ENCODE data around the gene APOL1.

The APOL1 gene

DNA sequence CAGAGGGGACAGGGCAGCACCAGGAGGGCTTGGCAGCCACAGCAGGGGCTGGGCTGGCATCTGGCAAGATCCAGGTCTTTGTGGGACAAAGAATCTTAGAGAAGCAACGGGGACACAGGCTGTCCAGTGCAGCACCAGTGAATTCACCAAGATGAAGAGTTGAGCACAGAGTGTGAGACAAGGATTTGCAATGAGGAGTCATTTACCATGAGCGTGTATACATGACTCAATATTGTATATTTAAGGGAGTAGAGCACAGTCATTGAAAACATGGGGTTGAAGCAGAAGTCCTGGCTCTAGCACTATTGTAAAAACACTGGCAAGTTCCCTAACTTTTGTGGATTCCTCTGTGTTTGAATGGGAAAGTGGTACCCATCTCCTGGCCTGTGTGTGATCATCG is 3.5 kb downstream of the APOL1 start:
- Histone ChIP-seq H2AFZ (ENCODE audit: low read length) (no peak overlapping the region), H4K20me1 (ENCODE audit: insufficient read depth, low read length, poor library complexity, severe bottlenecking) (no peaks in the 10 kb centered on the region), H3K36me3 (ENCODE audit: insufficient read depth, low read length) (no peaks in the 10 kb centered on the region), H3K27me3 (ENCODE audit: insufficient read depth, low read length, poor library complexity, severe bottlenecking) (no peaks in the 10 kb centered on the region), H3K4me1 (ENCODE audit: insufficient read depth, low read length, poor library complexity, severe bottlenecking) (peaks cover 23% of the 10 kb centered on the region), H3K79me2 (ENCODE audit: insufficient read depth, low read length) (no peaks in the 10 kb centered on the region), H3K9me2 (replicated peaks; ENCODE audit: low read depth, low read length) (no peaks in the 10 kb centered on the region), H3K9me3 (ENCODE audit: insufficient read depth, low read depth, low read length) (no peaks in the 10 kb centered on the region), H3K9ac (ENCODE audit: low read depth, low read length, poor library complexity, severe bottlenecking) (no peak overlapping the region), H3K4me3 (ENCODE audit: low read length, poor library complexity, severe bottlenecking) (no peak overlapping the region), H3F3A (ENCODE audit: low read depth) (no peaks in the 10 kb centered on the region), H3K4me2 (ENCODE audit: low read depth, low read length, poor library complexity, severe bottlenecking) (no peak overlapping the region)
- TF ChIP-seq, protein P1, sequence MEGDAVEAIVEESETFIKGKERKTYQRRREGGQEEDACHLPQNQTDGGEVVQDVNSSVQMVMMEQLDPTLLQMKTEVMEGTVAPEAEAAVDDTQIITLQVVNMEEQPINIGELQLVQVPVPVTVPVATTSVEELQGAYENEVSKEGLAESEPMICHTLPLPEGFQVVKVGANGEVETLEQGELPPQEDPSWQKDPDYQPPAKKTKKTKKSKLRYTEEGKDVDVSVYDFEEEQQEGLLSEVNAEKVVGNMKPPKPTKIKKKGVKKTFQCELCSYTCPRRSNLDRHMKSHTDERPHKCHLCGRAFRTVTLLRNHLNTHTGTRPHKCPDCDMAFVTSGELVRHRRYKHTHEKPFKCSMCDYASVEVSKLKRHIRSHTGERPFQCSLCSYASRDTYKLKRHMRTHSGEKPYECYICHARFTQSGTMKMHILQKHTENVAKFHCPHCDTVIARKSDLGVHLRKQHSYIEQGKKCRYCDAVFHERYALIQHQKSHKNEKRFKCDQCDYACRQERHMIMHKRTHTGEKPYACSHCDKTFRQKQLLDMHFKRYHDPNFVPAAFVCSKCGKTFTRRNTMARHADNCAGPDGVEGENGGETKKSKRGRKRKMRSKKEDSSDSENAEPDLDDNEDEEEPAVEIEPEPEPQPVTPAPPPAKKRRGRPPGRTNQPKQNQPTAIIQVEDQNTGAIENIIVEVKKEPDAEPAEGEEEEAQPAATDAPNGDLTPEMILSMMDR (conservative IDR thresholded peaks at IDR 0.05; ENCODE audit: low read length), result no peak
- TF ChIP-seq EZH2phosphoT487 (IDR thresholded peaks at IDR 0.05; ENCODE audit: borderline replicate concordance), result no peak

DNA sequence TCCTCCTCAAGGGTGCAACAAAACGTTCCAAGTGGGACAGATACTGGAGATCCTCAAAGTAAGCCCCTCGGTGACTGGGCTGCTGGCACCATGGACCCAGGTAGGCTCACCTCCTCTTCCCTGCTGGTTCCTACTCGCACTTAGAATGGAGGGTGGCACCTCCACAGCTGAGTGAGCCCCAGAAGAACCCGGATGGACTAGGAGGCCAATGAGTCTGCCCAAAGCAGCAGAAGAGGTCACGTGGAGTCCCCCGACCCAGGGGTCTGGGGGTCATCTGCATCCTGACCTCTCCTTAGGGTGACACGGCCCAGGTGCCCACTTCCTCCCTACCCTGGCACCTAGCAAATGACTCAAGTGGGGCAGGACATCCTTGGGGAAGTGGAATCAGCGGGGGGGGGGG is 4.4 kb downstream of the APOL1 start:
- H3K36me3 ChIP-seq (ENCODE audit: insufficient read depth, low read length), result no peaks in the 10 kb centered on the region
- no peaks in the 10 kb centered on the region for H4K20me1 ChIP-seq (ENCODE audit: insufficient read depth, low read length, poor library complexity, severe bottlenecking)
- no peak overlapping the region for H2AFZ ChIP-seq (ENCODE audit: low read length)
- H3K9me2 ChIP-seq (replicated peaks; ENCODE audit: low read depth, low read length), result no peaks in the 10 kb centered on the region
- H3K79me2 ChIP-seq (ENCODE audit: insufficient read depth, low read length), result no peaks in the 10 kb centered on the region
- no peaks in the 10 kb centered on the region for H3K9me3 ChIP-seq (ENCODE audit: insufficient read depth, low read depth, low read length)
- no peak overlapping the region for H3K9ac ChIP-seq (ENCODE audit: low read depth, low read length, poor library complexity, severe bottlenecking)
- no peak overlapping the region for H3K4me3 ChIP-seq (ENCODE audit: low read length, poor library complexity, severe bottlenecking)
- no peak overlapping the region for H3K4me2 ChIP-seq (ENCODE audit: low read depth, low read length, poor library complexity, severe bottlenecking)
- H3K4me1 ChIP-seq (ENCODE audit: insufficient read depth, low read length, poor library complexity, severe bottlenecking), result peaks cover 23% of the 10 kb centered on the region
- no peak for TF ChIP-seq EZH2phosphoT487 (IDR thresholded peaks at IDR 0.05; ENCODE audit: borderline replicate concordance)
- TF ChIP-seq, protein P1 (conservative IDR thresholded peaks at IDR 0.05; ENCODE audit: low read length), result no peak
- H3F3A ChIP-seq (ENCODE audit: low read depth), result no peaks in the 10 kb centered on the region
- H3K27me3 ChIP-seq (ENCODE audit: insufficient read depth, low read length, poor library complexity, severe bottlenecking), result no peaks in the 10 kb centered on the region

DNA sequence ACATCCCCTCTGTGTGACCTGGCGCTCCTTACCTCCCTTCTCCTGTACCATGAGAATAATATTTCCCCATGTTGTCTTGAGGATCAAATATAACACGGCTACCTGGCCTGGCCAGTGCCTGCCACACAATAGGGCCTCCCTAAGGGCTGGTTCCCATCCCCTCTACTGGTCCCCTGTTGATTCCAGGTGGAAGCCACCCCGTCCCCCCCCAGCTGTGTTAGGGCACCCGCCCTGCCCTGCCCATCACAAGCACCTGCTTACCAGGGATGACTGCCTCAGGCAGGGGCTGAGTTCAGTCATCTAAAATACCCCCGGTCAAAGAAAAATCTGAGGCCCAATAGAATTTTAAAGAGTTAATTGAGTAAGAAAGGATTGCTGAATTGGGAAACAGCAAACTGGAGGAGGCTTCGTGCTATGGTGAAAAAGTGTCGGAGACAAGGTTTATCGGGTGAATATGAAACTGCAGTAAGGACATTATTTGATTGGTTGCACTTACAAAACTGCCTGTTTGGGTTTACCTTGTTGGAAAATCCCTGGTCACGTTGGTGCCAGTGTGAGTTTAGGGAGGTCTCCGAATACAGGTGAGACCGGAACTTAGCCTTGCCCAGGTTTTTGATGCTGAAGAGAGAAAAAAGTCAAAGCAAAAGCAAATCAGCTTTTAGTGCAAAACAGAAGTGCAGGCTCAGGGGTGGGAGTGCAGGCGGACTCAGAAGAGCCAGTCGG is 5.2 kb downstream of the APOL1 start:
- Histone ChIP-seq H3F3A (ENCODE audit: low read depth) (no peaks in the 10 kb centered on the region), H3K4me2 (ENCODE audit: low read depth, low read length, poor library complexity, severe bottlenecking) (no peak overlapping the region), H3K9ac (ENCODE audit: low read depth, low read length, poor library complexity, severe bottlenecking) (no peak overlapping the region), H2AFZ (ENCODE audit: low read length) (no peak overlapping the region), H3K79me2 (ENCODE audit: insufficient read depth, low read length) (no peaks in the 10 kb centered on the region), H4K20me1 (ENCODE audit: insufficient read depth, low read length, poor library complexity, severe bottlenecking) (no peaks in the 10 kb centered on the region), H3K4me1 (ENCODE audit: insufficient read depth, low read length, poor library complexity, severe bottlenecking) (peaks cover 20% of the 10 kb centered on the region), H3K4me3 (ENCODE audit: low read length, poor library complexity, severe bottlenecking) (no peak overlapping the region), H3K9me2 (replicated peaks; ENCODE audit: low read depth, low read length) (no peaks in the 10 kb centered on the region), H3K9me3 (ENCODE audit: insufficient read depth, low read depth, low read length) (no peaks in the 10 kb centered on the region), H3K27me3 (ENCODE audit: insufficient read depth, low read length, poor library complexity, severe bottlenecking) (no peaks in the 10 kb centered on the region), H3K36me3 (ENCODE audit: insufficient read depth, low read length) (no peaks in the 10 kb centered on the region)
- TF ChIP-seq, protein P1 (conservative IDR thresholded peaks at IDR 0.05; ENCODE audit: low read length), result no peak
- TF ChIP-seq EZH2phosphoT487 (IDR thresholded peaks at IDR 0.05; ENCODE audit: borderline replicate concordance), result no peak
